ENCODE data around the gene JARID2. TPM values are rescaled to one million over a fixed set of nuclear protein-coding genes. Genes with fewer than 3 reads are reported as not detected.

JARID2 gene
- total and polyA plus RNA-seq, 2 of the 8 experiments (the other 6 are each of a cell fraction or from before 2014, with no cell fraction given) = 60.1 to 239 TPM

GRCh38 chr6:15400572-15401004 is 154.7 kb downstream of the JARID2 start (continued):
- TF ChIP-seq JUND (IDR thresholded peaks at IDR 0.05; ENCODE audit: low read length) (no peak), JUN (IDR thresholded peaks at IDR 0.05; ENCODE audit: low read depth, low read length) (no peak), EZH2 (IDR thresholded peaks at IDR 0.05; ENCODE audit: low read depth, low read length, severe bottlenecking) (no peak), POLR2AphosphoS5 (IDR thresholded peaks at IDR 0.05; ENCODE audit: low read depth, low read length) (peak; percentile 54; the same call in 1 of the 2 replicates), TCF12 (IDR thresholded peaks at IDR 0.05; ENCODE audit: low read depth, low read length) (no peak), CHD1 (IDR thresholded peaks at IDR 0.05; ENCODE audit: low read depth, low read length) (no peak), BRCA1 (IDR thresholded peaks at IDR 0.05; ENCODE audit: low read depth, low read length) (no peak), HDAC6 (IDR thresholded peaks at IDR 0.05; ENCODE audit: low read depth, low read length) (no peak), RBBP5 (IDR thresholded peaks at IDR 0.05; ENCODE audit: borderline replicate concordance, low read depth, low read length) (no peak)
